ENCODE measurements around the gene HLX.

DNA sequence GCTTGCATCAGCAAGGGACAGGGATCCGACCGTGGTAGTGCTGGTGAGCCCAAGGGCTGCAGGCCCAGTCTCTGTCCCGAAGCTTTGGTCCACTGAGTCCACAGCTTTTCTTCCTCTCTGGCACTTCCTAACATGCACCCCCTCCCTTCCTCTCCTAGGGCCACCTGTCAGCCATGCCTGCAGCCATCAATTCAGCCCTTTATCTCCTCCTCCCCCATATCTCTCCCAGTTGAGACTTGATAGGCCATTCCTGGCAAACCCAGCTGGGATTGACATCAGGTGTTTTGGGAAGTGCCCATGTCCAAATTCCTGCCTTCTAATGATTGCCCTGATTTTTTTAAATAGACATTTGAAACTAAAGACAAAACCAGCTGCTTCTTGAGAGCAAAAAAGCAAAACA lies 25.6 kb downstream of the HLX start:
- TF ChIP-seq, protein P1, sequence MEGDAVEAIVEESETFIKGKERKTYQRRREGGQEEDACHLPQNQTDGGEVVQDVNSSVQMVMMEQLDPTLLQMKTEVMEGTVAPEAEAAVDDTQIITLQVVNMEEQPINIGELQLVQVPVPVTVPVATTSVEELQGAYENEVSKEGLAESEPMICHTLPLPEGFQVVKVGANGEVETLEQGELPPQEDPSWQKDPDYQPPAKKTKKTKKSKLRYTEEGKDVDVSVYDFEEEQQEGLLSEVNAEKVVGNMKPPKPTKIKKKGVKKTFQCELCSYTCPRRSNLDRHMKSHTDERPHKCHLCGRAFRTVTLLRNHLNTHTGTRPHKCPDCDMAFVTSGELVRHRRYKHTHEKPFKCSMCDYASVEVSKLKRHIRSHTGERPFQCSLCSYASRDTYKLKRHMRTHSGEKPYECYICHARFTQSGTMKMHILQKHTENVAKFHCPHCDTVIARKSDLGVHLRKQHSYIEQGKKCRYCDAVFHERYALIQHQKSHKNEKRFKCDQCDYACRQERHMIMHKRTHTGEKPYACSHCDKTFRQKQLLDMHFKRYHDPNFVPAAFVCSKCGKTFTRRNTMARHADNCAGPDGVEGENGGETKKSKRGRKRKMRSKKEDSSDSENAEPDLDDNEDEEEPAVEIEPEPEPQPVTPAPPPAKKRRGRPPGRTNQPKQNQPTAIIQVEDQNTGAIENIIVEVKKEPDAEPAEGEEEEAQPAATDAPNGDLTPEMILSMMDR (conservative IDR thresholded peaks at IDR 0.05; ENCODE audit: low read depth, low read length): no peak
- no peak for TF ChIP-seq EZH2 (IDR thresholded peaks at IDR 0.05; ENCODE audit: low read length, unreplicated experiment)

Measured in PC-3 (cell line).